NCI-H2107 treated with DMSO at 0.1 percent for 48 hours (cell line): Measurements from ENCODE around the gene CCDC136.

Experiments
- DNase-seq: peaks from one replicate; lab custom pipeline; 2025; ENCODE audit not compliant: unreplicated experiment; lab: John Stamatoyannopoulos, UW

Gene CCDC136

DNA sequence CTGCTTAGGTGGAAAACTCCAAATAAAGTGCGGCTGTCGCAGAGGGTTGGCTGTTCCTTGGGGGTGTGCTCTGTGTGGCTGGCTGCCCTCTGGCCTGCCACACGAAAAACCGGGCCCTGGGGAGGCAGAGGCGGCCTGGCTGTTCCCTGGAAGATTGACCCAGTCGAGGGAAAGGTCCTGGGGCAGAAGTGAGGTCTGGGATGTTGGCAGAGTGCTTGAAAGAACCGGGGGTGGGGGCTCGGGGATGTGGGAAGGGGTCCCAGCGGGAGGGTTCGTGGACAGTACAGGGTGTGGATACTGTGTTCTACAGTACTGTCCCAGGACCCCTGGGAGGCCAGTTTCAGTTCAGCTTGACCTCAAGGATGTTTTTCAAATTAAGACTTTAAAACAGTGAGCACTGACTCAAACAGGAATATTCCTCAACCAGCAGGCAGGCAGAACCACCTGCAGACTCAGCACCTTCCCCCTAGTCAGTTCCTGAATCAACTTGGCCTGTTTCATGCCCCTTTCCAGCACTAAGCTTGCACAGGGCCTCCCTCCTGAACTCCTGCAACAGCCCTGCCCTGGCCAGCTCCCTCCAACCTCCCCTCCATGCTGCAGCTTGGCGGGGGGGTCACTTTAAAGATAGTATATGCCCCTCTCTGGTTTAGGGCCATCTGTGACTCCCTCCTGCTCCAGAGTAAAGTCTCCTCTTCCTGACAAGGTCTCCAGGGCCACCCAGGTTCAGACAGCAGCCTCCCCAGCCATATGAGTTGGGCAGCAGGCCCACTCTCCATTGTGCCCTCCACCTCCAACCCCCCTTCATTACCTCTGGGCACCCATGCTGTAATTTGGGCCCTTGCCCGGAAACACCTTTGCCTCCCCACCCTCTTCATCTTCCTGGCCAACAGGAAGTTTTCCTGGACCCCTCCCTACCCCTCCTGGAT, 67.7 kb downstream of the CCDC136 start:
- no peak for DNase-seq

GRCh38 chr7:128860158-128861073, 68.6 kb downstream of the CCDC136 start:
- DNase-seq: no peak

DNA sequence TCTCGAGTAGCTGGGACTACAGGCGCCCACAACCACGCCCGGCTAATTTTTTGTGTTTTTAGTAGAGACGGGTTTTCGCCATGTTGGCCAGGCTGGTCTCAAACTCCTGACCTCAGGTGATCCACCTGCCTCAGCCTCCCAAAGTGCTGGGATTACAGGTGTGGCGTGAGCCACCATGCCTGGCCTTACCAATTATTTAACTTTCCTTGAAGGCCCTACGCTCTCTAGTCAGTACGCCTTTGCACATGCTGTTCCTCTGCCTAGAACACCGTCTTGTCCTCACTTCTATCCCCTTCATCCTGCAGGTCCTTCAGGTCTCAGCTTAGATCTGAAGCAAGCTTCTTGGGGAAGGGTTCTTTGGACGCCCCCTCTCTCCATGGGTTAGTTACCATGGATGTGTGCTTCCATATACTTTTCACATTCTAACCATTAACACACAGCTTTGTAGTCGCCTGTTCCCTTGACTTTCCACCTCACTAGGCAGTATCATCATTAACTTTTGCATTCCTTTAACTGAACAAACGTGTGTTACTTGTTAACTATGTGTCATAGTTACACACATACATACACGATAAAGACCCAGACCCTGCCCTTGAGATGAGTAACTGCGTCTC, 70.3 kb downstream of the CCDC136 start:
- DNase-seq: no peak

DNA sequence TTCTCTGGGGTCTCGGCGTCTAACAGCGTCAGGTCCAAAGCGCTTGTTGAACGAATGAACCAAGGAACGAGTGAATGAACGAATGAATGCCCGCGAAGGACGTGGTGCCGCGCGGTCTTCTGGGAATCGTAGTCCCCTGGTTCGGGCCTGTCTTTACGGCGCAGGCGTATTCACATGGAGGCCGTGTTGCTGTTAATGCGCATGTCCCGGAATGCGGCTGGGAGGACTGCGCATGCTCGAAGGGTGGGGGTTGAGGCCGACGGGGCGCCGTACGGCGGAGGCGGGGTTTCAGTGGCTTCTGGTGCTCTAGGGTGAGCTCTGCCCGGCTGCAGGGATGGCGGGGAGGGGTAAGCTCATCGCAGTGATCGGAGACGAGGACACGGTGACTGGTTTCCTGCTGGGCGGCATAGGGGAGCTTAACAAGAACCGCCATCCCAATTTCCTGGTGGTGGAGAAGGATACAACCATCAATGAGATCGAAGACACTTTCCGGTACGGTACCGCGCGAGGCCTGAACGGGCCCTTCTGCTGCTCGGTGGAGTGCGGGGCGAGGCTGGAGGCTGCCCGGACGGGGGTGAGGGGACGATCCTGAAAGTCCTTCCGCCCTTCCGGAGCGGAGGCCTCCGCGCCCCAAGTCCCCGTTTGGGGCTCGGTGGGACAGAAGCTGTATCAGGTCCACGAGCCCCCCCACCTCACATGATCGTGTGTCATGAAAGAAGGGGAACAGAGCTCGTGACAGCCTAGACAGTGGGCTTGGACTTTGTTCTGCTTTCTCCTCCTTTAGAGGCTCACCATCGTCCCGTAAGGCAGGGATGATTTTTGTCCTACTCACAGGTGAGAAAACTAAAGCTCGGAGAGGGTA, 71.0 kb downstream of the CCDC136 start, which contains the start of gene ATP6V1F:
Gene ATP6V1F, plus strand, starts transcription at position 286 of the 862 bp plus-strand sequence. Its CDS starts 49 bp downstream, at position 335.
- DNase-seq: peak; percentile 98

GRCh38 chr7:128863433-128863989, 71.7 kb downstream of the CCDC136 start:
- peak; percentile 15 for DNase-seq

DNA sequence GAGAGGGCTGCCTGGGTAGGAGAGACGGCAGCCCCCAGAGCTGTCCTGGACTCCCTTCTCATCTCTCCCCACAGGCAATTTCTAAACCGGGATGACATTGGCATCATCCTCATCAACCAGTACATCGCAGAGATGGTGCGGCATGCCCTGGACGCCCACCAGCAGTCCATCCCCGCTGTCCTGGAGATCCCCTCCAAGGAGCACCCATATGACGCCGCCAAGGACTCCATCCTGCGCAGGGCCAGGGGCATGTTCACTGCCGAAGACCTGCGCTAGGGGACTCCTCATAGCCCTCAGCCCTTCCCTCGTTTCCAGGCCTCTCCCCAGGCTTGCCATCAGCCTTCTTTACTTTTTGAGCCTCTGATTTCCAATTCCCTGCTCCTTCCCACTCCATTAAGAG, 73.5 kb downstream of the CCDC136 start:
- DNase-seq: no peak

- DNase-seq: no peak
Observed at GRCh38 chr7:128865996-128866877, 74.5 kb downstream of the CCDC136 start.

- no peak for DNase-seq
Observed at GRCh38 chr7:128867241-128867640, 75.5 kb downstream of the CCDC136 start.

GRCh38 chr7:128867842-128868623, 76.3 kb downstream of the CCDC136 start:
- DNase-seq: peak; percentile 82

DNA sequence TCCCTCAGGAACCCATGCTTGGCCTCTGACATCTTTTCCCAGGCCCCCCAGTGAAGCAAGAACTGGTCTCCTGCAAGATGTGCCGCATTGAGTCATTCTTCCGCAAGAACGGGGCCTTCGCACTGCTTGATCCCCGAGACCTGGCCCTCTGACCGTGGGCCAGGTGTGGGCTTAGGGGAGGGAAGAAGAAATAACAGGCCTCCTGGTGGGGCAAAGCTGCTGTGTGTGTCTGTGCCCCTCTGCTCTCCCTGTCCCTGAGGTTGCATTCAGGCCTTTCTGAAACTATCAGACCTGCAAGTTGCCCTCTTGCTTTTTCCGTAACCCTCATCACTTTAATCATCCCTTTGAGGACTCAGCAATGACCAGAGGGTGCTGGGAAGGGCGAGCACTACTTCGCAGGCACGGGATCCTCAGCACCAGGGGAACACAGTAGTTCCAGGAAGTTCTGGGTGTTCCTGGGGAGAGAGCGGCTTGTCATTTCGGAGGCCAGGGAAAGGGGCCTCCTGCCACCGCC, 76.9 kb downstream of the CCDC136 start:
- no peak for DNase-seq

DNA sequence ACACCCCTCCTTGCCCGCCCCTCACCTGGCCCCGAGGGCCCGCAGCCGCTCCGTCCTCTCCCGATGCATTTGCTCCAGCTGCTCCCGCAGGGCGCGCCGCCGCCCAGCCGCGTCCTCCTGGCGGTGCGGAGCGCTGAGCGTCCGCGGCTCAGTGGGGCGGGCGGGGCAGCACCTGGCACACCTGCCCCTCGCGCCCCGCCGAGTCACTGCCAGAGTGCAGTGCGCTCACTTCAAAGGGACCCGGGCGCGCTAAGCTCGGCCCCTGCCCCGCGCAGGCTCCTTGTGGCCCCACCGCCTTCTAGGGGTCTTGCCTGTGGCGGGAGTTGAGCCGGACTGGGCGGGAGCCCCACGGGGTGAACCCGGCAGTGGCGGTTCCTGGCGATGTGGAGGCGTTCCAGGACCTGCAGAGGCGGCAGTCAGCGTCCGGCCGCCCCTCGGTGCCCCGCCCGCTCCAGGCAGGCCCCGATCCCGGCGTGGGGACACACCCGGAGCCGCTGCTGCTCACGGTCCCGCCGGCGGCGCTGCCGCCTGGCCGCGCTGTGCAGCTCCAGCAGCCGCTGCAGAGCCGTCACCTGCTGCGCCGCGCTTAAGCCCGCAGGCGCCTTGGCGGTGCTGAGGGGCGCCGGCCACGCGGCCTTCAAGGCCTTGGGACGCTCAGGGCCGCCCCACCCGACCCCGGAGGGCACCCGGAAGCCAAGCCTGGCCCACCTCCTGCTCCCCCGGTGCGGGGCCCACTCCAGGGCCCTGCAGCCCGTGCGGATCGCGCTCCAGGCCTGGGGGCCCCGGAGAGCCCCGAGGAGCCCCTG, 77.6 kb downstream of the CCDC136 start:
- DNase-seq: peak; percentile 32

- no peak for DNase-seq
Observed at GRCh38 chr7:128869944-128870285, 78.1 kb downstream of the CCDC136 start.

- DNase-seq: no peak
Observed at GRCh38 chr7:128871050-128871449, 79.3 kb downstream of the CCDC136 start.
